ENCODE measurements around the gene ZNF607. TPM values are rescaled to one million over a fixed set of nuclear protein-coding genes. Genes with fewer than 3 reads are reported as not detected.
"Not testable (repeated sequence)": the region's sequence is repeated elsewhere in the genome, so short reads cannot be mapped to it uniquely, and the experiment has no call there.

The ZNF607 gene
- total RNA-seq, 6 donors from 2014 or later: 2.3 to 10.8 (median 4.8) TPM

DNA sequence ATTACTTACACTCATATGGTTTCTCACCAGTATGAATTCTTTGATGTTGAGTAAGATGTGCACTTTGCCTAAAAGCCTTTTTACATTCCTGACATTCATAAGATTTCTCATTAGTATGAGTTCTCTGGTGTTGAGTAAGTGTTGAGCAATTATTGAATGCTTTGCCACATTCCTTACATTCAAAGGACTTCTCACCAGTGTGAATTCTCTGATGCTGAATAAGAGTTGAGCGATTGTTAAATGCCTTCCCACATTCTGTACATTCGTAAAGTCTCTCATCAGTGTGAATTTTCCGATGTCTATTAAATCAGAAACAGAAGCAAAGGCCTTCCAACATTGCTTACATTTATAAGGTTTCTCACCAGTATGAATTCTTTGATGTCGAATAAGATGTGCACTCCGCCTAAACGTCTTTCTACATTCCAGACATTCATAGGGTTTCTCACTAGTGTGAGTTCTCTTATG, 50.1 kb downstream of the ZNF607 start:
- no peaks in the 10 kb centered on the region for H3K4me1 ChIP-seq
- H3K9me3 ChIP-seq: peaks cover 75 to 95% (median 88%) of the 10 kb centered on the region in 4 donors
- no peaks in the 10 kb centered on the region for H3K27me3 ChIP-seq
- no peaks in the 10 kb centered on the region for H3K36me3 ChIP-seq
- TF ChIP-seq EP300 (IDR thresholded peaks at IDR 0.05) (no peak), POLR2AphosphoS5 (IDR thresholded peaks at IDR 0.05) (no peak), POLR2A (IDR thresholded peaks at IDR 0.05) (no peak)
- TF ChIP-seq, protein P1, sequence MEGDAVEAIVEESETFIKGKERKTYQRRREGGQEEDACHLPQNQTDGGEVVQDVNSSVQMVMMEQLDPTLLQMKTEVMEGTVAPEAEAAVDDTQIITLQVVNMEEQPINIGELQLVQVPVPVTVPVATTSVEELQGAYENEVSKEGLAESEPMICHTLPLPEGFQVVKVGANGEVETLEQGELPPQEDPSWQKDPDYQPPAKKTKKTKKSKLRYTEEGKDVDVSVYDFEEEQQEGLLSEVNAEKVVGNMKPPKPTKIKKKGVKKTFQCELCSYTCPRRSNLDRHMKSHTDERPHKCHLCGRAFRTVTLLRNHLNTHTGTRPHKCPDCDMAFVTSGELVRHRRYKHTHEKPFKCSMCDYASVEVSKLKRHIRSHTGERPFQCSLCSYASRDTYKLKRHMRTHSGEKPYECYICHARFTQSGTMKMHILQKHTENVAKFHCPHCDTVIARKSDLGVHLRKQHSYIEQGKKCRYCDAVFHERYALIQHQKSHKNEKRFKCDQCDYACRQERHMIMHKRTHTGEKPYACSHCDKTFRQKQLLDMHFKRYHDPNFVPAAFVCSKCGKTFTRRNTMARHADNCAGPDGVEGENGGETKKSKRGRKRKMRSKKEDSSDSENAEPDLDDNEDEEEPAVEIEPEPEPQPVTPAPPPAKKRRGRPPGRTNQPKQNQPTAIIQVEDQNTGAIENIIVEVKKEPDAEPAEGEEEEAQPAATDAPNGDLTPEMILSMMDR (IDR thresholded peaks at IDR 0.05): no peak
- DNase-seq: no peak
- no peak for ATAC-seq (ENCODE audit: low FRiP score in 2 of 2)
- WGBS, 2 donors: 90 to 93% methylated on average over 6 of the region's 6 CpGs
- no peak overlapping the region for H3K27ac ChIP-seq
- H3K4me3 ChIP-seq: no peak overlapping the region

DNA sequence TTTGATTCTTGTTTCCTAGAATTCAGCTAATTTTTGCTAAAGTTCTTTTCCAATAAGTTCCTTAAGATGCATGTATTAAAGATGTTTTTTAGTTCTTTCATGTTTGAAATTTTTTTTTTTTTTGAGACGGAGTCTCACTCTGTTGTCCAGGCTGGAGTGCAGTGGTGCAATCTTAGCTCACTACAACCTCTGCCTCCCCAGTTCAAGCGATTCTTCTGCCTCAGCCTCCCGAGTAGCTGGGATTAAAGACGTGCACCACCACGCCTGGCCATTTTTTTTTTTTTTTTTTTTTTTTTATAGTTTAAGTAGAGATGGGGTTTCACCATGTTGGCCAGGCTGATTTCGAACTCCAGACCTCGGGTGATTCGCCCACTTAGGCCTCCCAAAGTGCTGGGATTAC, 62.4 kb downstream of the ZNF607 start:
- 97 to 99% methylated on average over 8 of the region's 8 CpGs for WGBS, 2 donors
- H3K36me3 ChIP-seq; H3K4me3 ChIP-seq; DNase-seq; H3K27me3 ChIP-seq; ATAC-seq (ENCODE audit: low FRiP score in 2 of 2); H3K27ac ChIP-seq: not testable (repeated sequence)
- Histone ChIP-seq H3K9me3 (peaks cover 0 to 12% (median 5%) of the 10 kb centered on the region in 4 donors), H3K4me1 (peaks cover 7 to 25% (median 17%) of the 10 kb centered on the region in 4 donors)

DNA sequence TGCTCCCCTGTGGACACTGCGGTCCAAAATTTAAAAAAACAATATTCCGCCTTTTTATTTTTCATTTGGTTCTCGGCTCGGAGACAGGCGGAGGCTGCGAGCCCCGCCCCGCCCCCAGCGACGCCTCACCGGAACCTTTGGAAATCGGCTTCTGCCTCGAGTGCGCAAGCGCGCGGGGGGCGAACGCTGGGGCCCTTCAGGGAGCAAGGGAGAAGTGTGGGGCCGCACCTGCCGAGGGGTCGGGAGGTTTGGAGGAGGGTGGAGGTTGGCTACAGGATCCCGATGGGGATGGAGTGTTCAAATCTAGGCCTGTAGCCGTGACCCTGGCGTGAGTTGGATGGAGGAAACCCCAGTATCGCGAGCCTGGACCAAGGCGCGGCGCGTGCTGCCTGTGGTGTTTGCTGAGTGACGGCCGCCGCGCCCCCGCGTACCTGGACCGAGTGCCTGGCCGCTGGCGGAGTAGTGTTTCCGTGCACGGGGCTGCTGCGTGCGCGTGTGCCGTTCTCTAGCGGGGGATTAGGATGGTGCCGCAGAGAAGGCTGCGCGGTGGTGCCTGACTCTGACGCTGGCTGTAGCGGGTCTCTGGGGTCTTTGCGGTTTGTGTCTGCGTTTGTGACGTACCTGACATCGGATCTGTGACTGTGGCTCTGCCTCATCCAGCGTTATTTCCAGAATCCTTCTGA, 63.7 kb downstream of the ZNF607 start:
- H3K36me3 ChIP-seq: no peaks in the 10 kb centered on the region
- TF ChIP-seq POLR2A (IDR thresholded peaks at IDR 0.05) (peak in 1 of 4 donors; percentile 28), POLR2AphosphoS5 (IDR thresholded peaks at IDR 0.05) (peak in 1 of 2 donors; percentile 17), EP300 (IDR thresholded peaks at IDR 0.05) (no peak)
- H3K4me1 ChIP-seq: peaks cover 7 to 25% (median 17%) of the 10 kb centered on the region in 4 donors
- ATAC-seq (ENCODE audit: low FRiP score in 2 of 2): peak; percentile 84 to 91
- H3K4me3 ChIP-seq: peak overlapping the region; percentile 60 to 87 (median 78)
- peak overlapping the region; percentile 81 to 90 (median 89) for H3K27ac ChIP-seq
- WGBS, 2 donors: 1 to 3% methylated on average over 32 to 33 of the region's 57 CpGs
- peak; percentile 73 to 97 for DNase-seq
- no peaks in the 10 kb centered on the region for H3K27me3 ChIP-seq
- peaks cover 0 to 12% (median 4%) of the 10 kb centered on the region in 4 donors for H3K9me3 ChIP-seq

DNA sequence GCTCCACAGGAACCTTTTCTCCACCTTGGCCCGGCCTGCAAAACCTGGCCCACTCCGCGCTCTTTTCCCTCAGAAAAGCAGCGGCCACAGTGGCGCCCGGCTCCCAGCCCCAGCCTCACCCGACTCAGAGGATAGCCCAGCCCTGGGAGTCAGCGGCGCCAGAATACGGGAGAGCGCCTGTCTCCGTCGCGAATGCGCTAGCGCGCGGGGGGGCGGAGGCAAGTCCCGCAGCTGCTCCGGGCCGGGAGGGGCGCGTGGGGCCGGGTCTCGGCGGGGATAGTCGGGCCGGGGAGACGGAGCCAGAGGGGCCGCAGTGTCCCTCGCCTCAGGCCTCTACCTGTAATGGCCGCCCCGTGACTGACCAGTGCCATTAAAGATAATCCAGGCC, 64.3 kb downstream of the ZNF607 start, which contains the start of gene ZFP30:
ZFP30 (minus strand) TSS at position 165 of the 388 bp plus-strand sequence. CDS start 7,643 bp downstream, outside the sequence.
- H3K36me3 ChIP-seq: no peaks in the 10 kb centered on the region
- ATAC-seq (ENCODE audit: low FRiP score in 2 of 2) (peak; percentile 95 to 98), DNase-seq (peak; percentile 82 to 97)
- peaks cover 7 to 25% (median 17%) of the 10 kb centered on the region in 4 donors for H3K4me1 ChIP-seq
- peak within 1 kb of the TSS; percentile 81 to 90 (median 89) for H3K27ac ChIP-seq
- peaks cover 0 to 15% (median 6%) of the 10 kb centered on the region in 4 donors for H3K9me3 ChIP-seq
- H3K4me3 ChIP-seq: peak within 1 kb of the TSS; percentile 60 to 87 (median 78)
- TF ChIP-seq, protein P1 (IDR thresholded peaks at IDR 0.05): no peak
- TF ChIP-seq EP300 (IDR thresholded peaks at IDR 0.05) (no peak), POLR2A (IDR thresholded peaks at IDR 0.05) (peak in 1 of 4 donors; percentile 64), POLR2AphosphoS5 (IDR thresholded peaks at IDR 0.05) (peak in 1 of 2 donors; percentile 4)
- no peaks in the 10 kb centered on the region for H3K27me3 ChIP-seq
- 0% methylated on average over 17 of the region's 34 CpGs; no CpG with 5 or more reads in 1 of the 2 donors for WGBS, 2 donors

DNA sequence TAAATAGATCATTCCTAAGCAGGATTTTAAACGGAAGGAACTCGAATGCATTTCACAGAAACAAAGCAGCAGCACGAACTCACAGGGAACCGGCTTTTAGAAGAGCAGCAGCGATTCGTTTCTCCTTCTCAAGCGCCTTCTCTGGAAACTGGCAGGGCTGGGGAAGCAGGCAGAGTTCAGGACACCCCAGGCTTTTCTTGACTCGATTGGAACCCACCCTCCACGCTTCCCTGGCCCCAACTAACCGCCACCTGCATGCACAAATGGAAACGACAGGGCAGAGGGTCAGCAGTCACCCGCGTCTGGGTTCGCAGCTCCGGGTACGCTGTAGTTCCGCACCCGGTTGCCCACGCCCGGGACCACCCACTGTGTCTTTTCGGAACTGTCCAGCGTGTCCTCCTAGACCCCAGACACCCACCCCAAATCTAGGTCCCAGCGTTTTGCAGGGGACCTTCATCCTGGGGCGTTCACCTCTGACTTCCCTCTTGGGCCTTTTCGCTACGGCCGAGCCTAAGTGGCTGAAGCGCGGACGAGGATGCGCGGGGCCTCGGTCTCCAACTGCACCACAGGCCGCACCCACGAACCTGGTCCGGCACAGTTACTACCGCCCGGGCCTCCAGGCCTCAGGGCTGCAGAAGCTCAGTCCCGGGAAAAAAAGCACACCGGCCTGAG, 64.8 kb downstream of the ZNF607 start:
- H3K9me3 ChIP-seq: peaks cover 0 to 11% (median 5%) of the 10 kb centered on the region in 4 donors
- H3K27ac ChIP-seq: peak overlapping the region; percentile 81 to 90 (median 89)
- H3K27me3 ChIP-seq: no peaks in the 10 kb centered on the region
- H3K4me1 ChIP-seq: peaks cover 7 to 25% (median 17%) of the 10 kb centered on the region in 4 donors
- 0 to 1% methylated on average over 15 to 32 of the region's 40 CpGs for WGBS, 2 donors
- ATAC-seq (ENCODE audit: low FRiP score in 2 of 2) (peak; percentile 74 to 80), DNase-seq (peak in 1 of 2 donors; percentile 39)
- H3K36me3 ChIP-seq: no peaks in the 10 kb centered on the region
- TF ChIP-seq POLR2AphosphoS5 (IDR thresholded peaks at IDR 0.05) (no peak), EP300 (IDR thresholded peaks at IDR 0.05) (no peak), POLR2A (IDR thresholded peaks at IDR 0.05) (no peak)
- TF ChIP-seq, protein P1 (IDR thresholded peaks at IDR 0.05): no peak
- H3K4me3 ChIP-seq: peak overlapping the region; percentile 60 to 87 (median 78)

Data from upper lobe of left lung (tissue), 6 donors.